ENCODE measurements around the gene ZNF462. TPM values are rescaled to one million over a fixed set of nuclear protein-coding genes. Genes with fewer than 3 reads are reported as not detected.

Gene ZNF462
- total RNA-seq, 4 donors from 2014 or later: 19.1 to 57.9 (median 35.6) TPM

- peak overlapping the region; percentile 71 to 76 (median 76) for H3K27ac ChIP-seq
- WGBS, 2 donors (ENCODE audit: low coverage in 1 of 2): 0 to 4% methylated on average over 2 to 3 of the region's 3 CpGs
- no peaks in the 10 kb centered on the region for H3K27me3 ChIP-seq
- H3K4me1 ChIP-seq: peaks cover 39 to 98% (median 40%) of the 10 kb centered on the region in 3 donors
- no peak overlapping the region for H3K4me3 ChIP-seq
- ATAC-seq: peak; percentile 71
- no peaks in the 10 kb centered on the region for H3K9me3 ChIP-seq
- H3K36me3 ChIP-seq: no peaks in the 10 kb centered on the region
- TF ChIP-seq POLR2AphosphoS5 (IDR thresholded peaks at IDR 0.05): peak; percentile 49
- TF ChIP-seq, protein P1, sequence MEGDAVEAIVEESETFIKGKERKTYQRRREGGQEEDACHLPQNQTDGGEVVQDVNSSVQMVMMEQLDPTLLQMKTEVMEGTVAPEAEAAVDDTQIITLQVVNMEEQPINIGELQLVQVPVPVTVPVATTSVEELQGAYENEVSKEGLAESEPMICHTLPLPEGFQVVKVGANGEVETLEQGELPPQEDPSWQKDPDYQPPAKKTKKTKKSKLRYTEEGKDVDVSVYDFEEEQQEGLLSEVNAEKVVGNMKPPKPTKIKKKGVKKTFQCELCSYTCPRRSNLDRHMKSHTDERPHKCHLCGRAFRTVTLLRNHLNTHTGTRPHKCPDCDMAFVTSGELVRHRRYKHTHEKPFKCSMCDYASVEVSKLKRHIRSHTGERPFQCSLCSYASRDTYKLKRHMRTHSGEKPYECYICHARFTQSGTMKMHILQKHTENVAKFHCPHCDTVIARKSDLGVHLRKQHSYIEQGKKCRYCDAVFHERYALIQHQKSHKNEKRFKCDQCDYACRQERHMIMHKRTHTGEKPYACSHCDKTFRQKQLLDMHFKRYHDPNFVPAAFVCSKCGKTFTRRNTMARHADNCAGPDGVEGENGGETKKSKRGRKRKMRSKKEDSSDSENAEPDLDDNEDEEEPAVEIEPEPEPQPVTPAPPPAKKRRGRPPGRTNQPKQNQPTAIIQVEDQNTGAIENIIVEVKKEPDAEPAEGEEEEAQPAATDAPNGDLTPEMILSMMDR (IDR thresholded peaks at IDR 0.05): no peak
Observed at GRCh38 chr9:106869458-106869857, 6.5 kb downstream of the ZNF462 start.

GRCh38 chr9:106872641-106873040 lies 9.7 kb downstream of the ZNF462 start:
- Histone ChIP-seq H3K36me3 (no peaks in the 10 kb centered on the region), H3K27ac (peak overlapping the region in 2 of 4 donors; percentile 11 to 71), H3K27me3 (no peaks in the 10 kb centered on the region), H3K4me1 (peaks cover 48 to 98% (median 49%) of the 10 kb centered on the region in 3 donors), H3K4me3 (no peak overlapping the region), H3K9me3 (no peaks in the 10 kb centered on the region)
- 80 to 81% methylated on average over 3 to 5 of the region's 5 CpGs for WGBS, 2 donors (ENCODE audit: low coverage in 1 of 2)
- TF ChIP-seq POLR2AphosphoS5 (IDR thresholded peaks at IDR 0.05) (no peak), POLR2A (IDR thresholded peaks at IDR 0.05) (no peak), EP300 (IDR thresholded peaks at IDR 0.05) (no peak)
- TF ChIP-seq, protein P1 (IDR thresholded peaks at IDR 0.05): no peak
- no peak for ATAC-seq

- no peaks in the 10 kb centered on the region for H3K27me3 ChIP-seq
- no peak for ATAC-seq
- peak overlapping the region in 1 of 4 donors; percentile 7 for H3K27ac ChIP-seq
- H3K4me3 ChIP-seq: no peak overlapping the region
- peaks cover 46 to 98% (median 47%) of the 10 kb centered on the region in 3 donors for H3K4me1 ChIP-seq
- H3K9me3 ChIP-seq: no peaks in the 10 kb centered on the region
- 78 to 86% methylated on average over 3 of the region's 3 CpGs for WGBS, 2 donors (ENCODE audit: low coverage in 1 of 2)
- H3K36me3 ChIP-seq: no peaks in the 10 kb centered on the region
- TF ChIP-seq EP300 (IDR thresholded peaks at IDR 0.05): no peak
- no peak for TF ChIP-seq POLR2AphosphoS5 (IDR thresholded peaks at IDR 0.05)
- no peak for TF ChIP-seq POLR2A (IDR thresholded peaks at IDR 0.05)
- TF ChIP-seq, protein P1 (IDR thresholded peaks at IDR 0.05): no peak
Observed at GRCh38 chr9:106874031-106874430, 11.1 kb downstream of the ZNF462 start.

DNA sequence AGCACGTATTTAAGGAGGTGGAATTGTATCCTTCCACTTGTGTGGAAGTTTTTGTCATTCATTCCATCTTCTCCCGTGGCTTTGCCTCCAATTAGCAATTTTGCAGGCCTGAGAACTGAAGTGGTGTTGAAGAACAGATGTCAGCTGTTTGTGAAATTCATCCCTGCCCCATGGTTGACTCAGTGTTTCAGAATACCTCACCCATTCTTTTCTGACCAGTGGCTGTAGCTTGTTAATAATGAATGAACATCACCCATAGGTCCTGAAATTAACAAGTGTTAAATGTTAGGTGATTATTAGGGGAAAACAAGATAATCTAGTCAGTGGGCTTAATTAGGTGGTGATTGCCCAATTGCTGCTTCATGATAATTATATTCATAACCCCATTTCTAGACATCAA lies 11.7 kb downstream of the ZNF462 start:
- Histone ChIP-seq H3K9me3 (no peaks in the 10 kb centered on the region), H3K36me3 (no peaks in the 10 kb centered on the region), H3K27me3 (no peaks in the 10 kb centered on the region), H3K27ac (peak overlapping the region in 1 of 4 donors; percentile 7), H3K4me3 (no peak overlapping the region), H3K4me1 (peaks cover 45 to 98% (median 46%) of the 10 kb centered on the region in 3 donors)
- TF ChIP-seq EP300 (IDR thresholded peaks at IDR 0.05) (no peak), POLR2AphosphoS5 (IDR thresholded peaks at IDR 0.05) (no peak), POLR2A (IDR thresholded peaks at IDR 0.05) (no peak)
- TF ChIP-seq, protein P1 (IDR thresholded peaks at IDR 0.05): no peak
- 64 to 77% methylated on average over 2 of the region's 2 CpGs for WGBS, 2 donors (ENCODE audit: low coverage in 1 of 2)
- ATAC-seq: no peak

DNA sequence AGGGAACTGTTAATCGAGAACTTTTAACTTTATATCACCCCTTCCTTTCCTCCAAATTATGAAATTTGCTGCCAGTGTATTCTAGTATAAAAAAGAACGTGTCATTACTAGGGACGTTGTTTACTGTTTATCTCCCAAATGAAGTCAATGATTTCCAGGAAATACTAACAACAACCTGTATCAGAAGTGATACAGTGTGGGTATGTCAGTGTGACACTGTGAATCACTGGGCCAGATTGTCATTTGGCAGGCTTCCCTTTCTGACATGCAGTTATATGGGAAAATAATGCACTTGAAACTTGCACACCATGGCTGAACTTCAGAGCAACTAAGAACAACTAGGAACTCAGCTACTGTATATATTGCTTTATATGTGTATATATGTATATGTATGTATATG lies 12.6 kb downstream of the ZNF462 start:
- Histone ChIP-seq H3K27me3 (no peaks in the 10 kb centered on the region), H3K4me3 (no peak overlapping the region), H3K36me3 (no peaks in the 10 kb centered on the region), H3K9me3 (no peaks in the 10 kb centered on the region), H3K27ac (peak overlapping the region in 1 of 4 donors; percentile 22), H3K4me1 (peaks cover 39 to 98% (median 42%) of the 10 kb centered on the region in 3 donors)
- no peak for TF ChIP-seq EP300 (IDR thresholded peaks at IDR 0.05)
- no peak for TF ChIP-seq POLR2AphosphoS5 (IDR thresholded peaks at IDR 0.05)
- TF ChIP-seq, protein P1 (IDR thresholded peaks at IDR 0.05): no peak
- TF ChIP-seq POLR2A (IDR thresholded peaks at IDR 0.05): no peak
- WGBS, 2 donors (ENCODE audit: low coverage in 1 of 2): 53 to 57% methylated on average over 3 of the region's 3 CpGs
- no peak for ATAC-seq
